Measurements from ENCODE around the gene MINK1. TPM values are rescaled to one million over a fixed set of nuclear protein-coding genes. Genes with fewer than 3 reads are reported as not detected.

The MINK1 gene
- total RNA-seq, 2 experiments from 2014 or later = 40.6 to 62.5 TPM

DNA sequence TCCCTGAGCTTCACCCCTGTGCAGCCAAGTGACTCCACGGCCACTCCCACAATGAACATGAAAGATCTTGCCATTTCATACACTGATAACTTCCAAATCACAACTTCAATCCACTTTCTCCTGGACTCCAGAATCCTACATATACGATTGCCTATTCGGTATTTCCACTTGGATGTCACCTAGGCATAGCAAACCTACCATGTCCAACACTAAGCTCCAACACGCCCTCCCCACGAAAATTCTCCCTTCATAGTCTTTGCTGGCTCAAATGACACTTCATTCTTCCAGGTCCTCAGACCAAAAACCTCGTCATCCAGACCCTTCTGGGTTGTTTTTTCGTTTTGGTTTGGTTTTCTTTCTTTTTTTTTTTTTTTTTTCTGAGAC, 42.4 kb upstream of the MINK1 start:
- Histone ChIP-seq H2AFZ (ENCODE audit: low read length) (peak overlapping the region; percentile 95), H3K36me3 (ENCODE audit: insufficient read depth, low read length) (no peaks in the 10 kb centered on the region), H3K9me2 (ENCODE audit: insufficient read depth, low read length) (no peaks in the 10 kb centered on the region), H3K9me3 (ENCODE audit: low read length) (no peaks in the 10 kb centered on the region; the same call in 1 of the 2 replicates), H3K4me2 (ENCODE audit: low read length) (peak overlapping the region; percentile 78), H3K4me1 (ENCODE audit: insufficient read depth, low read length, poor library complexity, severe bottlenecking) (peaks cover 13% of the 10 kb centered on the region), H4K20me1 (ENCODE audit: insufficient read depth, low read length) (no peaks in the 10 kb centered on the region), H3K27ac (ENCODE audit: low read depth, low read length, poor library complexity, severe bottlenecking) (no peak overlapping the region), H3K79me2 (ENCODE audit: insufficient read depth, low read depth, low read length) (no peaks in the 10 kb centered on the region), H3K4me3 (ENCODE audit: low read depth, low read length, poor library complexity, severe bottlenecking) (peak overlapping the region; percentile 68)
- intact Hi-C loops (cut with micrococcal nuclease; ENCODE audit: unreplicated experiment) = loop anchor here (1.0 to 2.0 kb wide), 3 partner anchors 80 to 225 kb away; partner anchors contain the start of gene ARRB2
- ChIA-PET POLR2A (interaction anchor here (0.9 to 1.2 kb wide), 4 partner anchors 16 to 268 kb away, joined by 3 to 5 read pairs (median 4); partner anchors contain the start of genes ARRB2 and PLD2), CTCF (ENCODE audit: unreplicated experiment) (interaction anchor here (0.6 to 1.2 kb wide), 2 partner anchors 43 to 648 kb away, joined by 3 to 4 read pairs; no protein-coding TSS in a partner anchor)
- no TSS peak for BruUV-seq (replicated peaks)
- TF ChIP-seq, protein P1, sequence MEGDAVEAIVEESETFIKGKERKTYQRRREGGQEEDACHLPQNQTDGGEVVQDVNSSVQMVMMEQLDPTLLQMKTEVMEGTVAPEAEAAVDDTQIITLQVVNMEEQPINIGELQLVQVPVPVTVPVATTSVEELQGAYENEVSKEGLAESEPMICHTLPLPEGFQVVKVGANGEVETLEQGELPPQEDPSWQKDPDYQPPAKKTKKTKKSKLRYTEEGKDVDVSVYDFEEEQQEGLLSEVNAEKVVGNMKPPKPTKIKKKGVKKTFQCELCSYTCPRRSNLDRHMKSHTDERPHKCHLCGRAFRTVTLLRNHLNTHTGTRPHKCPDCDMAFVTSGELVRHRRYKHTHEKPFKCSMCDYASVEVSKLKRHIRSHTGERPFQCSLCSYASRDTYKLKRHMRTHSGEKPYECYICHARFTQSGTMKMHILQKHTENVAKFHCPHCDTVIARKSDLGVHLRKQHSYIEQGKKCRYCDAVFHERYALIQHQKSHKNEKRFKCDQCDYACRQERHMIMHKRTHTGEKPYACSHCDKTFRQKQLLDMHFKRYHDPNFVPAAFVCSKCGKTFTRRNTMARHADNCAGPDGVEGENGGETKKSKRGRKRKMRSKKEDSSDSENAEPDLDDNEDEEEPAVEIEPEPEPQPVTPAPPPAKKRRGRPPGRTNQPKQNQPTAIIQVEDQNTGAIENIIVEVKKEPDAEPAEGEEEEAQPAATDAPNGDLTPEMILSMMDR (conservative IDR thresholded peaks at IDR 0.05; ENCODE audit: low read length) = no peak
- no peak for TF ChIP-seq EZH2phosphoT487 (IDR thresholded peaks at IDR 0.05; ENCODE audit: borderline replicate concordance, low read depth, low read length)
- DNase-seq (ENCODE audit: low spot score) = no peak

DNA sequence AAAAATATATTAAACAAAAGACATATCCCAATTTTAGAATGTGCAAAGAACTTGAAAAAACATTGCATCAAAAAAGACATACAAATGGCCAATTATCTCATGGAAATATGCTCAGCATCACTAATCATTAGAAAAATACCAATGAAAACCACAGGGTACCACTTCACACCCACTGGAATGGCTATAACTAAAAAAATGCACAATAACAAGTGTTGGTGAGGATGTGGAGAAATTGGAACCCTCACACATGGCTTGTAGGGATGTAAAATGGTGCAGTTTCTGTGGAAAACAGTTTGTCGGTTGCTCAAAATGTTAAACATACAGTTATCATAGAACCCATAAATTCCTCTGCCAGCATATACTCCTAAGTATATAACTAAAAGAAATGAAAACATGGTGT, 38.0 kb upstream of the MINK1 start:
- CTCF ChIA-PET (ENCODE audit: unreplicated experiment) = no interaction called here
- peak overlapping the region; percentile 85 for H3K4me3 ChIP-seq (ENCODE audit: low read depth, low read length, poor library complexity, severe bottlenecking)
- no peak for DNase-seq (ENCODE audit: low spot score)
- intact Hi-C loops (cut with micrococcal nuclease; ENCODE audit: unreplicated experiment) = no loop called here
- H3K4me1 ChIP-seq (ENCODE audit: insufficient read depth, low read length, poor library complexity, severe bottlenecking) = peaks cover 13% of the 10 kb centered on the region
- no TSS peak for BruUV-seq (replicated peaks)
- TF ChIP-seq, protein P1 (conservative IDR thresholded peaks at IDR 0.05; ENCODE audit: low read length) = no peak
- TF ChIP-seq EZH2phosphoT487 (IDR thresholded peaks at IDR 0.05; ENCODE audit: borderline replicate concordance, low read depth, low read length) = no peak
- H3K27ac ChIP-seq (ENCODE audit: low read depth, low read length, poor library complexity, severe bottlenecking) = no peak overlapping the region
- H3K79me2 ChIP-seq (ENCODE audit: insufficient read depth, low read depth, low read length) = peaks cover 16% of the 10 kb centered on the region; the same call in 1 of the 2 replicates
- peaks cover 19% of the 10 kb centered on the region; the same call in 1 of the 2 replicates for H3K36me3 ChIP-seq (ENCODE audit: insufficient read depth, low read length)
- POLR2A ChIA-PET = no interaction called here
- H3K4me2 ChIP-seq (ENCODE audit: low read length) = no peak overlapping the region
- H4K20me1 ChIP-seq (ENCODE audit: insufficient read depth, low read length) = no peaks in the 10 kb centered on the region
- no peaks in the 10 kb centered on the region for H3K9me2 ChIP-seq (ENCODE audit: insufficient read depth, low read length)
- no peaks in the 10 kb centered on the region; the same call in 1 of the 2 replicates for H3K9me3 ChIP-seq (ENCODE audit: low read length)
- peak overlapping the region; percentile 76 for H2AFZ ChIP-seq (ENCODE audit: low read length)

DNA sequence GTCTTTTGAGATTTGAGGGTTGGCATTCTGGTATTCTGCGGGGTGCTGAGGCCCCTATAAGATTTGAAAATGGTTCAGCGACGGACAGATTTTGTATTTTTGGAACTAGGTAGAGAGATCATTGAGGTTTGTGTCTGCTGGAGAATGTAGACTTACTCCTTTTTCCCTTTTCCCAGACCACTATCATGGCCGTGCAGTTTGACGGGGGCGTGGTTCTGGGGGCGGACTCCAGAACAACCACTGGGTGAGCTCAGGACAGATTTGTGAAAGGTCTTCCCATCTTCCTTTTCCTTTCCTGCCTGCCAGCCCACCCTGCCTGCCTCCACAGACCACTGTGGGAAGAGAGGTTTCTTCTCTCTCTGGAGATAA, 36.6 kb upstream of the MINK1 start:
- H3K4me3 ChIP-seq (ENCODE audit: low read depth, low read length, poor library complexity, severe bottlenecking) = peak overlapping the region; percentile 85

More for the DNA sequence above, 36.6 kb upstream of the MINK1 start:
- H3K4me2 ChIP-seq (ENCODE audit: low read length) = peak overlapping the region; percentile 78
- intact Hi-C loops (cut with micrococcal nuclease; ENCODE audit: unreplicated experiment) = loop anchor here (1.0 kb wide), 1 partner anchor 11 kb away; the partner anchor contains the start of gene PLD2
- H3K27ac ChIP-seq (ENCODE audit: low read depth, low read length, poor library complexity, severe bottlenecking) = peak overlapping the region; percentile 37
- no peaks in the 10 kb centered on the region for H3K9me2 ChIP-seq (ENCODE audit: insufficient read depth, low read length)
- peak overlapping the region; percentile 76; the same call in 1 of the 2 replicates for H2AFZ ChIP-seq (ENCODE audit: low read length)
- DNase-seq (ENCODE audit: low spot score) = no peak
- ChIA-PET CTCF (ENCODE audit: unreplicated experiment) (no interaction called here), POLR2A (interaction anchor here (0.7 kb wide), 1 partner anchor 674 kb away, joined by 5 read pairs; no protein-coding TSS in a partner anchor)
- no TSS peak for BruUV-seq (replicated peaks)
- no peaks in the 10 kb centered on the region; the same call in 1 of the 2 replicates for H3K9me3 ChIP-seq (ENCODE audit: low read length)
- peaks cover 16% of the 10 kb centered on the region; the same call in 1 of the 2 replicates for H3K79me2 ChIP-seq (ENCODE audit: insufficient read depth, low read depth, low read length)
- TF ChIP-seq EZH2phosphoT487 (IDR thresholded peaks at IDR 0.05; ENCODE audit: borderline replicate concordance, low read depth, low read length) = no peak
- TF ChIP-seq, protein P1 (conservative IDR thresholded peaks at IDR 0.05; ENCODE audit: low read length) = no peak
- H3K36me3 ChIP-seq (ENCODE audit: insufficient read depth, low read length) = peaks cover 23% of the 10 kb centered on the region; the same call in 1 of the 2 replicates
- peaks cover 6% of the 10 kb centered on the region for H3K4me1 ChIP-seq (ENCODE audit: insufficient read depth, low read length, poor library complexity, severe bottlenecking)
- no peaks in the 10 kb centered on the region for H4K20me1 ChIP-seq (ENCODE audit: insufficient read depth, low read length)
